Subcutaneous adipose tissue (tissue), 4 donors: ENCODE measurements around the gene VENTX. TPM values are rescaled to one million over a fixed set of nuclear protein-coding genes. Genes with fewer than 3 reads are reported as not detected.

ENCODE experiments used
- total RNA-seq, 4 donors: library from RNA; depleted of rRNA; stranded (reverse); fragments of >200 nt; gene quantifications; one replicate each; pipeline ENCODE4 v1.1.0, GENCODE V29; 2016
- TF ChIP-seq, protein P1 (sequence below): fragments of 450-650 bp; IDR thresholded peaks from one replicate; pipeline ENCODE4 v1.5.1; 2016; ENCODE audit warnings: low read depth, mild to moderate bottlenecking, control low read depth, antibody characterized with exemption, moderate library complexity

VENTX gene
- total RNA-seq, 4 donors from 2014 or later: 1.3 to 3.6 (median 2.9) TPM

DNA sequence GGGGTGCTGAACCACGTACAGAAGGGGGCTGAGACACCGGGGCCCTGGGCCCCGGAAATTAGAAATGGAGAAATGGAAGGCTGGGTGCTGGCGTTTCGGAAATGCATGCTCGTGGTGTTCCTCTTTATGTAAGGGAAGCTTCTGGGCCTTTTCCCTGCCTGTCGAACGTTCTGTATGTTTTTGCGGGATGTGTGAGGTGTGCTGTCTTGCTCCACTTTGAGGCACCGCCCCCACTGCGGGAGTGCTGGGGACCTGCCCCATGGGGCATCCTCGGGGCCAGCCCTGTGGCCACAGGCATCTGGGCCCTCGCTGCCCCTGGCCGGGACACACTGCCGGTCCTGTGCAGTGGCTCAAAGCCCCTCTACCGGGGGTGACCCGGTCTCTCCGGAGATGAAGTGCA, 1.7 kb upstream of the VENTX start:
- TF ChIP-seq, protein P1, sequence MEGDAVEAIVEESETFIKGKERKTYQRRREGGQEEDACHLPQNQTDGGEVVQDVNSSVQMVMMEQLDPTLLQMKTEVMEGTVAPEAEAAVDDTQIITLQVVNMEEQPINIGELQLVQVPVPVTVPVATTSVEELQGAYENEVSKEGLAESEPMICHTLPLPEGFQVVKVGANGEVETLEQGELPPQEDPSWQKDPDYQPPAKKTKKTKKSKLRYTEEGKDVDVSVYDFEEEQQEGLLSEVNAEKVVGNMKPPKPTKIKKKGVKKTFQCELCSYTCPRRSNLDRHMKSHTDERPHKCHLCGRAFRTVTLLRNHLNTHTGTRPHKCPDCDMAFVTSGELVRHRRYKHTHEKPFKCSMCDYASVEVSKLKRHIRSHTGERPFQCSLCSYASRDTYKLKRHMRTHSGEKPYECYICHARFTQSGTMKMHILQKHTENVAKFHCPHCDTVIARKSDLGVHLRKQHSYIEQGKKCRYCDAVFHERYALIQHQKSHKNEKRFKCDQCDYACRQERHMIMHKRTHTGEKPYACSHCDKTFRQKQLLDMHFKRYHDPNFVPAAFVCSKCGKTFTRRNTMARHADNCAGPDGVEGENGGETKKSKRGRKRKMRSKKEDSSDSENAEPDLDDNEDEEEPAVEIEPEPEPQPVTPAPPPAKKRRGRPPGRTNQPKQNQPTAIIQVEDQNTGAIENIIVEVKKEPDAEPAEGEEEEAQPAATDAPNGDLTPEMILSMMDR: no peak

DNA sequence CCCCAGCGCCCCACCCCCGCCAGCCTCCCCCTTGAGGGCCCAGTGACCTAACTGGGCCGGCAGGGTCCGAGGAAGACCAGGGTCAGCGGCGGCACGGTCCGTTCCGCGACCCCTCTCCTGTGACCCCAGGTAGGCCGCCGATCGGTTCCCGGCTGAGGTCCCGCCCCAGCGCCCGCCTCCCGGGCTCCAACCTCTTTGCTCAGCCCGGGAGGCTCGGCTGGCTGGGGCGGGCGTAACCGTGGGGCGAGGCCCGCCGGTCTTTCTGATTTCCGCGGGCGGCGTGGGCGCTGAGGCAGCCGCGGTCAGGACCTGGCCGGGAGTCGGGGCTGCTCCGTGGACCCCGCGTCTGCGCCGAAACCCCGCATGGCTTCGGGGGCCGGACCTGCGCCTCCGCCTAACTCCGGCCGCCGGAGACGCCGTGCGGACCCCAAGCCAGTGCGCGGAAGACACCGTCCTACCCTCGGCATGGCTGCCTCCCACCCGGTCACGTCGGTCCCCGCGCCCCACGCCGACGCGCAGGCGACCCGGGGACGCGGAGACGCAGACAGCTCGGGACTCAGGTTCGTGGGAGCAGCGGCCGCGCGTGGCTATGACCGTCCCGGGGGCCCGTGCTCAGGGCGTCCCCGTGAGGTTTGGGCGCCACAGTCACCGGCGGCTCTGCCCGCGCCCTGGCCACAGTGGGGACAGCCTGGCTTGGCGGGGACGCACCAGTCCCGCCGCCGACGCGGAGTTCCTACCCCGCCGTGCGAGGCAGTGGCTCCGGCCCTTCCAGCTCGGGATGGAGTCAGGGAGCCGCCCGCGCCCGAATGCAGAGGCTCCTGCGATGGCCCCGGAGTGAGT, 1.0 kb upstream of the VENTX start:
- TF ChIP-seq, protein P1: no peak

DNA sequence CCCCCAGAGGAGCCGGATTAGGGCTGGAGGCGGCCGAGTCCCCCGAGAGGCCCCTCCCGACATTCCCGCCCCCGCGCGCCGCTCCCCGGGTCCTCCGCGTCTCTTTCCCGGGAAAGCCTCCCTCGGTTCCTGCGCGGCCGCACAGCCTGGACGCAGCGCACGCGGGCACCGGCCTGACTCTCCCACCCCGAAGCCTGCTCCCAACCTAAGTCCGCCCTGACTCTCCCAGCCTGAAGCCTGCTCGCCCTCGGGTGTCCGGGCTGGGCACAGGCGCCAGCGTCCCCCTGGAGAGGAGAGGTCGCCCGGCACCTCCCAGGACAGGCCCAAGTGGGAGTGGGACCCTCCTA, 441 bp upstream of the VENTX start:
- TF ChIP-seq, protein P1: no peak

DNA sequence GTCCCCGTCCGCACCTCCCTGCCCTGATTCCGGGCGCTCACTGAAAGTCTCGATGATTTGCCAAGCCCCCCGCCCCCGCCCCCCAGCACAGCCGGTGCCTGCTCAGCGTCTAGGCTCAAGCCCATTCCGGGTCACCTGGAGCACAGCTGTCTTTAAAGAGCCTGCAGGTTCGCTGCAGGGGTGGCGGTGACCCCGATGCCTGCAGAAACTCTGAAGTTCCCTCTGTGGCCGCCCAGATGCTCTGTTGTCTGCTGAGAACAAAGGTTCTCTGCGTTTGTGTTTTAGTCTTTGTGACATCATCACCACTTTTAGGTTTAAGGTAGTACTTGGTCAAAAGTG, 780 bp downstream of the VENTX start:
- TF ChIP-seq, protein P1: no peak

DNA sequence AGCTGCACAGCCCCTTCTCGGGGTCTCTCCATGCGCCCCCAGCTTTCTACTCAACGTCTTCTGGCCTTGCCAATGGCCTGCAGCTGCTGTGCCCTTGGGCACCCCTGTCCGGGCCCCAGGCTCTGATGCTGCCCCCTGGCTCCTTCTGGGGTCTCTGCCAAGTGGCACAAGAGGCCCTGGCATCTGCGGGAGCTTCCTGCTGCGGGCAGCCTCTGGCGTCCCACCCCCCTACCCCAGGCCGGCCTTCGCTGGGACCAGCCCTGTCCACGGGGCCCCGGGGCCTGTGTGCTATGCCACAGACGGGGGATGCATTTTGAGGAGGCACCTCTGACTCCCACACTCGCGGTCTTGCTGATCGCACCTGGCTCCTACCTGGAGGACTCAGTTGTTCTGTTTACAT, 2.3 kb downstream of the VENTX start:
- TF ChIP-seq, protein P1: no peak

DNA sequence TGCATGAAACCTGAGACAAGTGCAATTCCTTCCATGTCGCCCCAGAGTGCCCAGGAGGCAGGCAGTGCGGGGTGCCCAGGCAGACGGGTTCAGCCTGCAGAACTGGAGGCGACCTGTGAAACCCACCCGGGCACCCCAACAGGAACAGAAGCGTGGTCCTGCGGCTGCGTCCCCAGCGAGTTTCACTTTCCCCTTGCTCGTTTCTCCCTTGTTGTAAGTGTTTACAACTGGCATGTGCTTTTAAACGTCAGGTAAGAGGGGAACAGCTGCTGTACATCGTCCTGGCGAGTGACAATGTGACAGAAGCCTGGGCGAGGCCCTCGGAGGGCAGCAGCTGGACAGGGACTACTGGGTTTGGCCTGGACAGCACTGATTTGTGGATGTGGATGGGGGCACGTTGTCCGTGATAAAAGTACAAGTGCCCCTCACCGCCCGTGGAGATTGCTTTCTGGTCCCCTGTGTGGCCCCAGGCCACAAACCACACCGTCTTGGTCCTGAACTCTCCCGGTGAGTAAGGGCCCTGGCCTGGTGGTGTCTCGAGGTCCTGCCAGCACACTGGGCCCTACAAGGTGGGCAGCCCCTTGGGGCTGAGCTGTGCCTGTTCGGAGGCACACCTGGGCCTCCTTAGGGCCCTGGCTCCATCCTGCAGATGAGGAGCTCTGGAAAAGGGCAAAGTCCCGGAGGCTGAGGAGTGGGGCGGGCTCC, 4.0 kb downstream of the VENTX start:
- TF ChIP-seq, protein P1: no peak

DNA sequence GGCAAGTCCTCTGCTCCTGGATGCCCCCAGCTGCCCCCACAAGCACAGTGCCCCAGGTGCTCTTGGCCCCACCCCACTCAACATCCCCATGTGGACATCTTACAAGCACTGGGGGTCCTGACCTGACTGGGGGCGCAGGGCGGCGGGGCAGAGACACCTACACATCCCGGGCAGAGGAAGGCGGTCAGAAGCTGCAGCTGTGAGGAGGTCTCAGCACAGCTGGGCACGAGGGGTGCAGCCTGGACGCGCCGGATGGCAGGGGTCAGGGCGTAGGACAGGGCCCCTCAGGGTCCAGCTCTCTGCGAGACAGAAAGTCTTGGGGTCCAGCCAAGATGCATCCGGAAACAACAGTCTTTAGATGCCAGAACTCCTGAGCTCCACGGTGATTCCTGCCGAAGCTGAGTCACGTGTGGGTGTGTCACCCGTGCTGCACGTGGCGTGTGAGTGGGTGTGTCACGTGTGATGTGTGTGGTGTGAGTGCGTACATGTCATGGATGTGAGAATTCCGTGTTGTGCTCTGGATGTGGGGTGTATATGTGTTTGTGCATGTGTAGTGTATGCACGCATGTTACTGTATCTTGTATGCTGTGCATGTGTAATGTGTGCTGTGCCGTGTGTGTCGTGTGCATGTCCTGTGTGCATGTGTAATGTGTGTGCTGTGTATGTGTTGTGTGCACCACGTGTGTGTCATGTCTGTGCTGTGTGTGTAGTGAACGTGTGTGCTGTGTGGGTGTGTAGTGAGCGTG, 5.1 kb downstream of the VENTX start:
- TF ChIP-seq, protein P1: no peak
